HepG2 (cell line): Measurements from ENCODE around the gene STUM. TPM values are rescaled to one million over a fixed set of nuclear protein-coding genes. Genes with fewer than 3 reads are reported as not detected.

Source experiments
- ATAC-seq: fragments of 200-7000 bp; cut with Tn5 transposase; 3 replicates; pipeline ENCODE4 v1.9.1; 2020; ENCODE audit warnings: mild to moderate bottlenecking, moderate library complexity
- BruUV-seq: library from RNA; stranded (reverse); fragments of 400-500 nt; replicated peaks from 2 replicates; lab custom pipeline; 2021; lab: Mats Ljungman, UMichigan
- CTCF ChIA-PET: fragments of 300-600 bp; formaldehyde crosslinking; extraction: SDS; loops from one replicate; lab custom pipeline; 2021; ENCODE audit warnings: low total read pairs, inconsistent platforms, low intra/inter-chr PET ratio; lab: Yijun Ruan, JAX
- POLR2A ChIA-PET: fragments of 350-600 bp; sonication (Branson Sonifier 250); formaldehyde crosslinking; loops from one replicate; lab custom pipeline; 2020; ENCODE audit warnings: antibody characterized with exemption, inconsistent platforms; lab: Yijun Ruan, JAX
- DNase-seq: peaks from one replicate; pipeline ENCODE4 v3.0.0-alpha.2; 2015; ENCODE audit warnings: low spot score
- FAIRE-seq: peaks from 3 replicates; lab custom pipeline; 2011; peaks lifted over from hg19 to GRCh38; lab: Jason Lieb, UNC
- H2AFZ ChIP-seq: one replicate; pipeline ENCODE4 v1.6.1; 2011; ENCODE audit warnings: low read length, inconsistent platforms
- H3K27ac ChIP-seq: fragments of 300-600 bp; 3 replicates; pipeline ENCODE4 v1.8.0; 2011; ENCODE audit warnings: mixed run types, mild to moderate bottlenecking, mixed read lengths, low read length, inconsistent platforms; ENCODE audit not compliant: insufficient read depth; ENCODE audit errors: extremely low read length
- H3K27me3 ChIP-seq, 2 experiments: fragments of 200-600 bp in 1 of 2; 2 replicates in 1 of 2; 3 replicates in 1 of 2; pipeline versions ENCODE4 v1.6.0 to v1.8.0; 2011; ENCODE audit warnings: low read length in 2 of 2, mild to moderate bottlenecking in 2 of 2, moderate library complexity in 2 of 2, inconsistent platforms in 1 of 2; ENCODE audit not compliant: insufficient read depth in 2 of 2, control insufficient read depth in 1 of 2
- H3K36me3 ChIP-seq, 2 experiments: fragments of 200-600 bp in 1 of 2; replicated peaks in 1 of 2; 2 replicates in 1 of 2; 3 replicates in 1 of 2; pipeline versions ENCODE4 v1.5.1 to v1.8.0; 2011; ENCODE audit warnings: low read length in 2 of 2, inconsistent platforms in 1 of 2; ENCODE audit not compliant: insufficient read depth in 2 of 2, control insufficient read depth in 1 of 2
- H3K4me1 ChIP-seq: 2 replicates; pipeline ENCODE4 v1.5.1; 2012; ENCODE audit warnings: low read length, inconsistent platforms; ENCODE audit not compliant: insufficient read depth
- H3K4me2 ChIP-seq: 2 replicates; pipeline ENCODE4 v1.6.0; 2011; ENCODE audit warnings: low read depth, low read length, inconsistent platforms
- H3K4me3 ChIP-seq, 3 experiments: fragments of 200-600 bp in 1 of 3; sonication (generic), shearing (Covaris generic) in 1 of 3; replicated peaks in 1 of 3; 2 replicates each; pipeline ENCODE4 v1.5.1; 2011 to 2016; ENCODE audit warnings: low read length in 3 of 3, inconsistent platforms in 2 of 3, low read depth in 2 of 3, mild to moderate bottlenecking in 2 of 3, control low read depth in 1 of 3, mixed read lengths in 1 of 3; ENCODE audit not compliant: insufficient read depth in 1 of 3
- H3K79me2 ChIP-seq: one replicate; pipeline ENCODE4 v1.6.1; 2011; ENCODE audit warnings: low read length, inconsistent platforms; ENCODE audit not compliant: insufficient read depth
- H3K9ac ChIP-seq: 2 replicates; pipeline ENCODE4 v1.6.0; 2011; ENCODE audit warnings: mild to moderate bottlenecking, low read depth, low read length, inconsistent platforms; ENCODE audit not compliant: insufficient read depth
- H3K9me3 ChIP-seq: 2 replicates; pipeline ENCODE4 v1.5.1; 2012; ENCODE audit warnings: mild to moderate bottlenecking, low read length
- H4K20me1 ChIP-seq: 2 replicates; pipeline ENCODE4 v1.6.0; 2011; ENCODE audit warnings: inconsistent platforms, mild to moderate bottlenecking, low read length, moderate library complexity; ENCODE audit not compliant: insufficient read depth
- BCL6 ChIP-seq: IDR thresholded peaks from 2 replicates; pipeline ENCODE4 v1.6.1; 2016; ENCODE audit warnings: missing genetic modification reagents, missing compliant biosample characterization
- ERF ChIP-seq: IDR thresholded peaks from 2 replicates; pipeline ENCODE4 v1.6.1; 2018; ENCODE audit warnings: missing biosample characterization, missing genetic modification reagents
- KLF9 ChIP-seq: IDR thresholded peaks from 2 replicates; pipeline ENCODE4 v1.6.1; 2016; ENCODE audit warnings: low read depth
- MTA1 ChIP-seq: sonication (generic); formaldehyde crosslinking; IDR thresholded peaks from 2 replicates; pipeline ENCODE4 v1.4.0; 2020; ENCODE audit warnings: missing genetic modification reagents, mild to moderate bottlenecking, borderline replicate concordance
- NAIF1 ChIP-seq: sonication (generic); formaldehyde crosslinking; IDR thresholded peaks from 2 replicates; pipeline ENCODE4 v1.5.0; 2020; ENCODE audit warnings: mild to moderate bottlenecking, missing genetic modification reagents, borderline replicate concordance
- NFIB ChIP-seq: sonication (generic); formaldehyde crosslinking; IDR thresholded peaks from 2 replicates; pipeline ENCODE4 v1.9.0; 2021; ENCODE audit warnings: missing genetic modification reagents, mild to moderate bottlenecking, borderline replicate concordance
- ZBTB20 ChIP-seq: sonication (generic); formaldehyde crosslinking; IDR thresholded peaks from 2 replicates; pipeline ENCODE4 v1.8.1; 2023; ENCODE audit warnings: missing genetic modification reagents, low read depth, mild to moderate bottlenecking, borderline replicate concordance
- ZNF274 ChIP-seq: sonication (generic); formaldehyde crosslinking; IDR thresholded peaks from 2 replicates; pipeline ENCODE4 v1.5.1; 2020; ENCODE audit warnings: mild to moderate bottlenecking, missing genetic modification reagents
- WGBS: methylation state at CpG from one replicate; pipeline ENCODE4 v1.1.6; 2017; ENCODE audit warnings: low lambda C conversion rate; 5-methylcytosine and 5-hydroxymethylcytosine counted together
- in situ Hi-C: cut with HindIII; loops from 2 replicates; pipeline ENCODE4 v1.10.0; 2017; ENCODE audit warnings: low pct_unique_long_range_greater_than_20kb; ENCODE audit not compliant: extremely low pct_ligation_motif_present
- intact Hi-C: fragments of 100-400 bp; cut with micrococcal nuclease; formaldehyde crosslinking; loops from one replicate; pipeline ENCODE4 v1.10.0; 2022; ENCODE audit not compliant: unreplicated experiment
- polyA plus RNA-seq, 8 experiments: library from polyadenylated mRNA; depleted of rRNA in 3 of 8; stranded (reverse) in 7 of 8; unstranded in 1 of 8; fragments of >200 nt; fragmentation: Illumina TruSeq in 4 of 8; extraction: Trizol in 4 of 8; gene quantifications; 2 replicates each; pipeline versions ENCODE4 v1.2.1 to v1.2.3, GENCODE V29; 2011 to 2016; ENCODE audit warnings: low read depth in 4 of 8, missing spikeins in 1 of 8, mixed read lengths in 1 of 8; ENCODE audit not compliant: insufficient read depth in 1 of 8
- total RNA-seq, 5 experiments: library from RNA; depleted of rRNA; stranded (reverse); fragments of >200 nt; fragmentation: Illumina TruSeq; extraction: Trizol; gene quantifications; 2 replicates each; pipeline ENCODE4 v1.2.3, GENCODE V29; 2016; ENCODE audit warnings: low read depth in 1 of 5
- TF ChIP-seq, protein P1 (sequence below): sonication (generic); formaldehyde crosslinking; IDR thresholded peaks from 2 replicates; pipeline ENCODE4 v1.8.0; 2022; ENCODE audit warnings: low read depth, missing genetic modification reagents
- TF ChIP-seq, protein P2 (sequence below): sonication (generic); formaldehyde crosslinking; IDR thresholded peaks from 2 replicates; pipeline ENCODE4 v1.9.0; 2021; ENCODE audit warnings: missing genetic modification reagents, borderline replicate concordance
- TF ChIP-seq, protein P3 (sequence below): sonication (generic); formaldehyde crosslinking; IDR thresholded peaks from 2 replicates; pipeline ENCODE4 v1.5.0; 2020; ENCODE audit warnings: mild to moderate bottlenecking, missing genetic modification reagents
- TF ChIP-seq, protein P4 (sequence below): IDR thresholded peaks from 2 replicates; pipeline ENCODE4 v1.6.1; 2016; ENCODE audit warnings: missing genetic modification reagents, missing compliant biosample characterization
- TF ChIP-seq, protein P5 (sequence below): sonication (generic); formaldehyde crosslinking; IDR thresholded peaks from 2 replicates; pipeline ENCODE4 v1.5.0; 2020; ENCODE audit warnings: missing genetic modification reagents

STUM gene
- total and polyA plus RNA-seq, 2 of the 13 experiments (the other 11 are each of a cell fraction or from before 2014, with no cell fraction given): not detected

DNA sequence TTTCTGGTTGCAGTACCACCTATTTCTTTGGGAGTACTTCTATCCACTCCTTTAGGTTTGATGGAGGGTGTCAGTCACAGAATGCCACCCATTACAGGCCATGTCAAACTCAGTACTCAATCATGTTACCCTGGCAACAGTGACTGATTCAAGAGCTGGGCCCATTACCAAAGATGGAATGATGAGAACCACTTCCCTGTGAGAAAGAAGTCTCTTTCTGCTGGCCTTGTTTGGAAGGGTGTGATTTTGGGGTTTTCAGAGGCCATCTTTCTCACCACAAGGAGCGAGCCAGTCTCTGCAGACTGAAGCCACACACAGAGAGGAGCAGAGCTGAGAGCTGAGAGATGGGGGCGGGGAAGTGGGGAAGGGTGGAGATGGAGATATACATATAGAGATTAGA lies 13.9 kb upstream of the STUM start:
- POLR2A ChIA-PET: no interaction called here
- FAIRE-seq (no peak), DNase-seq (no peak), ATAC-seq (no peak)
- TF ChIP-seq, protein P1, sequence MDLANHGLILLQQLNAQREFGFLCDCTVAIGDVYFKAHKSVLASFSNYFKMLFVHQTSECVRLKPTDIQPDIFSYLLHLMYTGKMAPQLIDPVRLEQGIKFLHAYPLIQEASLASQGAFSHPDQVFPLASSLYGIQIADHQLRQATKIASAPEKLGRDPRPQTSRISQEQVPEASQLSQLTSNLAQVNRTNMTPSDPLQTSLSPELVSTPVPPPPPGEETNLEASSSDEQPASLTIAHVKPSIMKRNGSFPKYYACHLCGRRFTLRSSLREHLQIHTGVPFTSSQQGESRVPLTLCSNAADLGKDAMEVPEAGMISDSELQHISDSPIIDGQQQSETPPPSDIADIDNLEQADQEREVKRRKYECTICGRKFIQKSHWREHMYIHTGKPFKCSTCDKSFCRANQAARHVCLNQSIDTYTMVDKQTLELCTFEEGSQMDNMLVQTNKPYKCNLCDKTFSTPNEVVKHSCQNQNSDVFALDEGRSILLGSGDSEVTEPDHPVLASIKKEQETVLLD: no peak
- TF ChIP-seq, protein P2, sequence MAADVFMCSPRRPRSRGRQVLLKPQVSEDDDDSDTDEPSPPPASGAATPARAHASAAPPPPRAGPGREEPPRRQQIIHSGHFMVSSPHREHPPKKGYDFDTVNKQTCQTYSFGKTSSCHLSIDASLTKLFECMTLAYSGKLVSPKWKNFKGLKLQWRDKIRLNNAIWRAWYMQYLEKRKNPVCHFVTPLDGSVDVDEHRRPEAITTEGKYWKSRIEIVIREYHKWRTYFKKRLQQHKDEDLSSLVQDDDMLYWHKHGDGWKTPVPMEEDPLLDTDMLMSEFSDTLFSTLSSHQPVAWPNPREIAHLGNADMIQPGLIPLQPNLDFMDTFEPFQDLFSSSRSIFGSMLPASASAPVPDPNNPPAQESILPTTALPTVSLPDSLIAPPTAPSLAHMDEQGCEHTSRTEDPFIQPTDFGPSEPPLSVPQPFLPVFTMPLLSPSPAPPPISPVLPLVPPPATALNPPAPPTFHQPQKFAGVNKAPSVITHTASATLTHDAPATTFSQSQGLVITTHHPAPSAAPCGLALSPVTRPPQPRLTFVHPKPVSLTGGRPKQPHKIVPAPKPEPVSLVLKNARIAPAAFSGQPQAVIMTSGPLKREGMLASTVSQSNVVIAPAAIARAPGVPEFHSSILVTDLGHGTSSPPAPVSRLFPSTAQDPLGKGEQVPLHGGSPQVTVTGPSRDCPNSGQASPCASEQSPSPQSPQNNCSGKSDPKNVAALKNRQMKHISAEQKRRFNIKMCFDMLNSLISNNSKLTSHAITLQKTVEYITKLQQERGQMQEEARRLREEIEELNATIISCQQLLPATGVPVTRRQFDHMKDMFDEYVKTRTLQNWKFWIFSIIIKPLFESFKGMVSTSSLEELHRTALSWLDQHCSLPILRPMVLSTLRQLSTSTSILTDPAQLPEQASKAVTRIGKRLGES (CRISPR knock-in tag): no peak
- TF ChIP-seq ERF (CRISPR knock-in tag): no peak
- TF ChIP-seq, protein P3, sequence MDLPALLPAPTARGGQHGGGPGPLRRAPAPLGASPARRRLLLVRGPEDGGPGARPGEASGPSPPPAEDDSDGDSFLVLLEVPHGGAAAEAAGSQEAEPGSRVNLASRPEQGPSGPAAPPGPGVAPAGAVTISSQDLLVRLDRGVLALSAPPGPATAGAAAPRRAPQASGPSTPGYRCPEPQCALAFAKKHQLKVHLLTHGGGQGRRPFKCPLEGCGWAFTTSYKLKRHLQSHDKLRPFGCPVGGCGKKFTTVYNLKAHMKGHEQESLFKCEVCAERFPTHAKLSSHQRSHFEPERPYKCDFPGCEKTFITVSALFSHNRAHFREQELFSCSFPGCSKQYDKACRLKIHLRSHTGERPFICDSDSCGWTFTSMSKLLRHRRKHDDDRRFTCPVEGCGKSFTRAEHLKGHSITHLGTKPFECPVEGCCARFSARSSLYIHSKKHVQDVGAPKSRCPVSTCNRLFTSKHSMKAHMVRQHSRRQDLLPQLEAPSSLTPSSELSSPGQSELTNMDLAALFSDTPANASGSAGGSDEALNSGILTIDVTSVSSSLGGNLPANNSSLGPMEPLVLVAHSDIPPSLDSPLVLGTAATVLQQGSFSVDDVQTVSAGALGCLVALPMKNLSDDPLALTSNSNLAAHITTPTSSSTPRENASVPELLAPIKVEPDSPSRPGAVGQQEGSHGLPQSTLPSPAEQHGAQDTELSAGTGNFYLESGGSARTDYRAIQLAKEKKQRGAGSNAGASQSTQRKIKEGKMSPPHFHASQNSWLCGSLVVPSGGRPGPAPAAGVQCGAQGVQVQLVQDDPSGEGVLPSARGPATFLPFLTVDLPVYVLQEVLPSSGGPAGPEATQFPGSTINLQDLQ (CRISPR knock-in tag): no peak
- TF ChIP-seq, protein P4, sequence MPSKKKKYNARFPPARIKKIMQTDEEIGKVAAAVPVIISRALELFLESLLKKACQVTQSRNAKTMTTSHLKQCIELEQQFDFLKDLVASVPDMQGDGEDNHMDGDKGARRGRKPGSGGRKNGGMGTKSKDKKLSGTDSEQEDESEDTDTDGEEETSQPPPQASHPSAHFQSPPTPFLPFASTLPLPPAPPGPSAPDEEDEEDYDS (CRISPR knock-in tag): no peak
- TF ChIP-seq NFIB (CRISPR knock-in tag): no peak
- TF ChIP-seq, protein P5, sequence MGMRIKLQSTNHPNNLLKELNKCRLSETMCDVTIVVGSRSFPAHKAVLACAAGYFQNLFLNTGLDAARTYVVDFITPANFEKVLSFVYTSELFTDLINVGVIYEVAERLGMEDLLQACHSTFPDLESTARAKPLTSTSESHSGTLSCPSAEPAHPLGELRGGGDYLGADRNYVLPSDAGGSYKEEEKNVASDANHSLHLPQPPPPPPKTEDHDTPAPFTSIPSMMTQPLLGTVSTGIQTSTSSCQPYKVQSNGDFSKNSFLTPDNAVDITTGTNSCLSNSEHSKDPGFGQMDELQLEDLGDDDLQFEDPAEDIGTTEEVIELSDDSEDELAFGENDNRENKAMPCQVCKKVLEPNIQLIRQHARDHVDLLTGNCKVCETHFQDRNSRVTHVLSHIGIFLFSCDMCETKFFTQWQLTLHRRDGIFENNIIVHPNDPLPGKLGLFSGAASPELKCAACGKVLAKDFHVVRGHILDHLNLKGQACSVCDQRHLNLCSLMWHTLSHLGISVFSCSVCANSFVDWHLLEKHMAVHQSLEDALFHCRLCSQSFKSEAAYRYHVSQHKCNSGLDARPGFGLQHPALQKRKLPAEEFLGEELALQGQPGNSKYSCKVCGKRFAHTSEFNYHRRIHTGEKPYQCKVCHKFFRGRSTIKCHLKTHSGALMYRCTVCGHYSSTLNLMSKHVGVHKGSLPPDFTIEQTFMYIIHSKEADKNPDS (CRISPR knock-in tag): no peak
- no peak for TF ChIP-seq ZNF274 (CRISPR knock-in tag)
- no peak for TF ChIP-seq BCL6
- no peak for TF ChIP-seq ZBTB20 (CRISPR knock-in tag)
- TF ChIP-seq KLF9: no peak
- no peak for TF ChIP-seq MTA1 (CRISPR knock-in tag)
- no peak for TF ChIP-seq NAIF1
- Histone ChIP-seq H3K27ac (no peak overlapping the region), H2AFZ (no peak overlapping the region), H3K4me1 (no peaks in the 10 kb centered on the region), H4K20me1 (no peaks in the 10 kb centered on the region), H3K36me3 (no peaks in the 10 kb centered on the region), H3K4me2 (no peak overlapping the region), H3K9me3 (no peaks in the 10 kb centered on the region), H3K9ac (no peak overlapping the region), H3K4me3 (no peak overlapping the region), H3K27me3 (peaks cover 0 to 4% of the 10 kb centered on the region in 2 experiments; a peak in 1 of 5 replicates), H3K79me2 (no peaks in the 10 kb centered on the region)
- intact Hi-C loops (no loop called here), in situ Hi-C loops (no loop called here)
- WGBS: 76% methylated on average over 2 of the region's 2 CpGs
- CTCF ChIA-PET: no interaction called here
- no TSS peak for BruUV-seq
